GM13976 (cell line): ENCODE data around the gene SCNN1A.

Experiments
- DNase-seq: peaks from one replicate; pipeline ENCODE4 v3.0.0; 2012; ENCODE audit warnings: low spot score
- in situ Hi-C: fragments of 300-500 bp; cut with MboI; formaldehyde crosslinking; loops from one replicate; pipeline ENCODE4 v1.12.0; 2022; ENCODE audit warnings: low sequenced_read_pairs, mixed read lengths, inconsistent platforms; ENCODE audit not compliant: unreplicated experiment
- TF ChIP-seq, protein P1 (sequence below): IDR thresholded peaks from 2 replicates; pipeline ENCODE4 v1.5.1; 2012; ENCODE audit warnings: borderline replicate concordance, mild to moderate bottlenecking; ENCODE audit not compliant: insufficient read depth; ENCODE audit errors: extremely low read depth, missing control alignments, control extremely low read depth

The SCNN1A gene

DNA sequence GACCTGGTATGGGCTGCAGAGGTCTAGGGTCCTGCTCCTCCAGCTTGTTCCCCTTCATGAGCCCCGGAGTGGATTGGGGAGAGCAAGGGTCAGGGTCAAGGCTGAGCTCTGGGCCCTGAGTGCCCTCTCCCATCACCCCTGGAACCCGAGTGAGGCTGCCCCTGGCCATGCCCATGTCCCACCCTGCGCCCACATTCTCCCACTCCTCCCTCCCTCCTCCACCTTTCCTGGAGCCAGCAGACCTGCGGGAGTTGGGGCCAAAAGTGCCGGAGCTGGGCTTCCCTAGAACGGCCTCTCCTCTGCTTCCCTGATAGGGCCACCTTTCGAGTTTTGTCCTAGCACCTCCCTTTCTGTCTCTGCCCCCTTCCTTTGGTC is 590 bp downstream of the SCNN1A start:
- in situ Hi-C loops, result no loop called here
- TF ChIP-seq, protein P1, sequence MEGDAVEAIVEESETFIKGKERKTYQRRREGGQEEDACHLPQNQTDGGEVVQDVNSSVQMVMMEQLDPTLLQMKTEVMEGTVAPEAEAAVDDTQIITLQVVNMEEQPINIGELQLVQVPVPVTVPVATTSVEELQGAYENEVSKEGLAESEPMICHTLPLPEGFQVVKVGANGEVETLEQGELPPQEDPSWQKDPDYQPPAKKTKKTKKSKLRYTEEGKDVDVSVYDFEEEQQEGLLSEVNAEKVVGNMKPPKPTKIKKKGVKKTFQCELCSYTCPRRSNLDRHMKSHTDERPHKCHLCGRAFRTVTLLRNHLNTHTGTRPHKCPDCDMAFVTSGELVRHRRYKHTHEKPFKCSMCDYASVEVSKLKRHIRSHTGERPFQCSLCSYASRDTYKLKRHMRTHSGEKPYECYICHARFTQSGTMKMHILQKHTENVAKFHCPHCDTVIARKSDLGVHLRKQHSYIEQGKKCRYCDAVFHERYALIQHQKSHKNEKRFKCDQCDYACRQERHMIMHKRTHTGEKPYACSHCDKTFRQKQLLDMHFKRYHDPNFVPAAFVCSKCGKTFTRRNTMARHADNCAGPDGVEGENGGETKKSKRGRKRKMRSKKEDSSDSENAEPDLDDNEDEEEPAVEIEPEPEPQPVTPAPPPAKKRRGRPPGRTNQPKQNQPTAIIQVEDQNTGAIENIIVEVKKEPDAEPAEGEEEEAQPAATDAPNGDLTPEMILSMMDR, result no peak
- DNase-seq, result no peak

DNA sequence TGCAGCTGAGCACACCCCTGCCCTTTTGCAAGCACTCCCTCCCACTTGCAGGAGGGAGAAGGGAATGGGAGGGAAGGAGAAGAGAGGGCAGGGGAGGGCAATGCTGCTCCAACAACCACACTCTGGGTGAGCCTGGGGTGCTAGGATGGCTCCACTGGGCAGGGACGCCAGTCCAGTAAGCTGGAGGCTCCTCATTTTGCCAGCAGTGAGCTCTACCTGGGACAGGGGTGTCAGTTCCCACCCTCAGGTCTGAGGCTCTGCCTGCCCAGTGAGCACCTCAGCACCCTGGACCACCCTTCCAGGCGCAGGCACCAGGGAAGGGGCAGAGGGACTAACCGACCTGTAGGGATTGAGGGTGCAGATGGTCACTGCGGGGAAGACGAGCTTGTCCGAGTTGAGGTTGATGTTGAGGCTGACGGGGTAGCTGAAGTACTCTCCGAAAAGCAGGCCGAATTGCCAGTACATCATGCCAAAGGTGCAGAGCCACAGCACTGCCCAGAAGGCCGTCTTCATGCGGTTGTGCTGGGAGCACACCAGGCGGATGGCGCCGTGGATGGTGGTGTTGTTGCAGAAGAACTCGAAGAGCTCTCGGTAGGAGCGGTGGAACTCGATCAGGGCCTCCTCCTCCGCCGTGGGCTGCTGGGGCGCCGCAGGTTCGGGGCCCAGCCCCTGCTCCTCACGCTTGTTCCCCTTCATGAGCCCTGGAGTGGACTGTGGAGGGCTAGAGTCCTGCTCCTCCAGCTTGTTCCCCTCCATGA is 1.2 kb downstream of the SCNN1A start:
- DNase-seq, result no peak
- TF ChIP-seq, protein P1, result no peak
- in situ Hi-C loops, result no loop called here

DNA sequence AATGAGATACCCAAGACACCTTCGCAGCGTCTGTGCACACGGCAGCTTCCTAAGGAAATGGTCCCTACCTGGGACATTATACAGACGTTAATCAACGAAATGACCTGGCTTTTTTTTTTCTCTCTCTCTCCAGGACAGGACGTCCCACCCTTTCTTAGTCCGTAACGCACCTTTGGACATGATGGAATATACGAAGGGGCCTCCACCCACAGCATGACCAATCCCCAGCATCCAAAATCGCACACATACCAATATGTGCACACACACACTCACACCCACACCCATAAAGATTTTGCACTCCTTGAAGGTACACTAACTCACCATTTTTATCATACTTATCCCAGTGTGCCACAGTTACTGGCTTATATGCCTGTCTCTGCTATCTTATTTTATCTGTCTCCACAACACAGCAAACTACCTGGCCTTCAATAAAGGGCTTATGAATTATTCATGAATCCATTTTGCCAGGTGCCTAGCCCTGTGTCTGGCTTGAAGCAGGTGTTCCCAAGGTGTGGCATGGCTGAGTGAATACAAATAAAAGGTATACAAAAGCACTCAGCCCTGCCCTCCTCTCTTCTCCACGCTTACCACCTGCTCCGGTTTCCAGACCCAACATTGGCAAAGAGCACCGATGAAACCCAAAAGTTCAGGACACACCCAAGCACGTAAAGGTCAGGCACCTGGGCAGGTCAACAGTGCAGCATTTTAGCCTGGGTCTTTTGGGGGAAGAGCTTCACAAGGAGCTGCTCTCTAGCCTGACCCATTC is 2.2 kb downstream of the SCNN1A start:
- DNase-seq, result no peak
- TF ChIP-seq, protein P1, result no peak
- in situ Hi-C loops, result no loop called here

DNA sequence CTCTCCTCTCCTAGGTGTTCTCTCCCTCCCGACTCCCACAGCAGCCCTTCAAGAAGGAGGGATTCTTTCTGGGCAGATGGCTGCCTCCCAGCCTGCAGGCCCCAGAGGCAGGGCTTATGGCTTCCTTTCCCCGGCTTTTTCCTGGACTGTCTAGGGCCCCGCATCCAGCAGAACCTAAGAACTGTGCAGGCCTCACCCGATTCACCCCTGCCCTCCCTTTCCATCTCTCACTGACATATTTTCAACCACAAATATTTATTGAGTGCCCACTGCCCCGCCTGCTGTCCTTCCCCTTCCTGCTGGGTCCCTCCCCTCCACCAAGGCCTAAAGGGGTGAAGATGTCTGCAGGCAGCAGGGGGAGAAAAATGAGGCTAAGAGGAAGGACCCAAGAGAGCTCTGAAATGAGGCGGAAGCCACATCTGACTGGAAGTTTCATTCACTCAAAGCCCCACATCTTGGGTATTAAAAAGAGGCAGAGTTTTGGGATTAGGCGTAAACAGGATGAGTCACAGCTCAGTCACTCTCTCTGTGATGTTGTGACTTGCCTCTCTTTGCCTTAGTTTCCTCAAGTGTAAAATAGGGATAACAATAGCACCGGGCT is 2.9 kb downstream of the SCNN1A start:
- DNase-seq, result no peak

DNA sequence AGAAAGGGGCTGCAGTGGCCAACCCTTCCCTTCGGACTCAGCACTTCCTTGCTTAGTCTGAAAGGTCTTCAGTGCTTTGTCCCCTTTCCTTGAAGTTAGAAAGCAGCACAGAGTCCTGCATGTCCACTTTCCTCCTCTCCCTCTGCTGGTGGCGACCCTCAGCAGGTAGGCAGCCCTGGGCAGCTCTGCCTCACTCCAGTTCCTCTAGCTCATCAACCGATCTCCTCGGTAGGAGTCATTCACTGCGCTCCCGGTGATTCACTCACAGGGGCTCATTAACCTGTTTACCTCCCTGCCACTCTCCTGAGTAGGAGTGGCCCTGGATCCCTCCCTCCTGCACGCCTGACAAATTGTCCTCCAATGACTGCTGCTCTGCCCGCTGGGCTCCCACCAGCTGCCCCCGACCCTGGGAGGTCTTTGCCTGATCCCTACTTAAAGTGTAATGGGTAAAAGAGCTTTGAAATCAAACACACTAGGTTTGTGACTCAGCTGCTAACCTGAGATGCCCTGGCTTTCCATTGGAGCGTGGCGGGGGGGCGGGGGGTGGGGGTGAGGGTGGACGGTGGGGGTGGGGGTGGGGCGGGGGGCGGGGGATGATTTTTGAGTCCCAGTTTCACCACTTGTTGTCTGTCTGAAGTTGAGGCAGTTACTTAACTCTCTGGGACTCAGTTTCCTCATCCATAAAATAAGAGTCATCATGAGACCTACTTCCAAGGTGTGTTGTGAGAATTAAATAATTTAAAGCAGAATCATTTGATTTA is 4.2 kb downstream of the SCNN1A start:
- in situ Hi-C loops, result no loop called here
- TF ChIP-seq, protein P1, result no peak
- no peak for DNase-seq

More for the DNA sequence above, 2.9 kb downstream of the SCNN1A start:
- in situ Hi-C loops, result no loop called here
- TF ChIP-seq, protein P1, result no peak

DNA sequence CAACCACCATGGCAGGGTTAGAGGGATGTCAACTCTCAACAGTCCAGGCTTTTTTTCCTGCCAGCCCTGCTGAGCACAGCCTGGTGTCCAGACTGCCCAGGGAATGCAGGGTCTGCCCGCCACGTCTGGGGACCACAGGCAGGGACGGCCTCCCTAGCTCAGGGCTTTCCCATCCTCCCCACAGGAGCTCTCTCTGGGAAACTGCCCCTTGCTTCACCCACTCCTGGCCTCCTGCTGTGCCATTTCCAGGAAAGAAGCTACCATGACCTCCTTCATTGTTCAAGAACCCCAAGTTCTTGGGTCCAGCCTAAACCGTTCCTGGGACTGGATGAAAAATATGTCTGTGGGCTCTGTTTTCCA is 4.8 kb downstream of the SCNN1A start:
- DNase-seq, result no peak
- in situ Hi-C loops, result no loop called here
- TF ChIP-seq, protein P1, result no peak
